Astrocyte (in vitro differentiated cells and primary cell): ENCODE results near the gene VEZT.

Experiments
- EZH2 ChIP-seq: IDR thresholded peaks from 2 replicates; pipeline ENCODE4 v1.6.1; 2012; ENCODE audit warnings: mild to moderate bottlenecking, low read length, inconsistent platforms; ENCODE audit not compliant: insufficient read depth
- TF ChIP-seq, protein P1 (sequence below): IDR thresholded peaks from 2 replicates; pipeline ENCODE4 v1.5.1; 2011; ENCODE audit warnings: low read depth, mild to moderate bottlenecking, inconsistent platforms, low read length, moderate library complexity; ENCODE audit not compliant: insufficient read depth

DNA sequence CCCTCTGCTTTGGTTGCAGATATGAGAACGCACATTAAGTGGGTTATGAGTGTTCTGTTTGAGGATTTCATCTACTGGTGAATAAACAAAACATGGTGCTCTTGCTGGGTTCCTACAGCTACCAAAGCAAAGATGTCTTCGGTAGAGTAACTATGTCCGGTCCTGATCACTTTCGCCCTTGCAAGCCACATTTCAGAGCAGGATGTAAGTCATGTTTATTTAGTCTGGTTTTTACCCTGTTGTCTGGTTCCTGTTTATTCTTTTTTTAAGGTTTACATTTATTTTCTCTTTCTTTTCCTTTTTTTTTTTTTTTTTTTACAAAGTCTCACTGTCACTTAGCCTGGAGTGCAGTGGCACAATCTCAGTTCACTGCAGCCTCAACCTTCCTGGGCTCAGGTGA, 99.2 kb downstream of the VEZT start:
- TF ChIP-seq, protein P1, sequence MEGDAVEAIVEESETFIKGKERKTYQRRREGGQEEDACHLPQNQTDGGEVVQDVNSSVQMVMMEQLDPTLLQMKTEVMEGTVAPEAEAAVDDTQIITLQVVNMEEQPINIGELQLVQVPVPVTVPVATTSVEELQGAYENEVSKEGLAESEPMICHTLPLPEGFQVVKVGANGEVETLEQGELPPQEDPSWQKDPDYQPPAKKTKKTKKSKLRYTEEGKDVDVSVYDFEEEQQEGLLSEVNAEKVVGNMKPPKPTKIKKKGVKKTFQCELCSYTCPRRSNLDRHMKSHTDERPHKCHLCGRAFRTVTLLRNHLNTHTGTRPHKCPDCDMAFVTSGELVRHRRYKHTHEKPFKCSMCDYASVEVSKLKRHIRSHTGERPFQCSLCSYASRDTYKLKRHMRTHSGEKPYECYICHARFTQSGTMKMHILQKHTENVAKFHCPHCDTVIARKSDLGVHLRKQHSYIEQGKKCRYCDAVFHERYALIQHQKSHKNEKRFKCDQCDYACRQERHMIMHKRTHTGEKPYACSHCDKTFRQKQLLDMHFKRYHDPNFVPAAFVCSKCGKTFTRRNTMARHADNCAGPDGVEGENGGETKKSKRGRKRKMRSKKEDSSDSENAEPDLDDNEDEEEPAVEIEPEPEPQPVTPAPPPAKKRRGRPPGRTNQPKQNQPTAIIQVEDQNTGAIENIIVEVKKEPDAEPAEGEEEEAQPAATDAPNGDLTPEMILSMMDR: no peak
- no peak for TF ChIP-seq EZH2
